ENCODE measurements around the gene GPC3.

GPC3 gene

GRCh38 chrX:133916984-133917722, 68.2 kb downstream of the GPC3 start:
- no peak overlapping the region for H3K4me3 ChIP-seq (replicated peaks; ENCODE audit: low read depth, low read length)
- TF ChIP-seq CTCF (IDR thresholded peaks at IDR 0.05; ENCODE audit: low read depth, low read length, missing control alignments), result no peak
- no peak for DNase-seq (ENCODE audit: extremely low read depth, low read depth)

GRCh38 chrX:133913658-133914388, 71.6 kb downstream of the GPC3 start:
- TF ChIP-seq CTCF (IDR thresholded peaks at IDR 0.05; ENCODE audit: low read depth, low read length, missing control alignments), result no peak
- DNase-seq (ENCODE audit: extremely low read depth, low read depth), result no peak
- H3K4me3 ChIP-seq (replicated peaks; ENCODE audit: low read depth, low read length), result no peak overlapping the region

- H3K4me3 ChIP-seq (replicated peaks; ENCODE audit: low read depth, low read length), result no peak overlapping the region
- DNase-seq (ENCODE audit: extremely low read depth, low read depth), result no peak
- no peak for TF ChIP-seq CTCF (IDR thresholded peaks at IDR 0.05; ENCODE audit: low read depth, low read length, missing control alignments)
Measured at GRCh38 chrX:133913009-133913408, 72.4 kb downstream of the GPC3 start.

GRCh38 chrX:133911825-133912495, 73.4 kb downstream of the GPC3 start:
- H3K4me3 ChIP-seq (replicated peaks; ENCODE audit: low read depth, low read length), result no peak overlapping the region
- DNase-seq (ENCODE audit: extremely low read depth, low read depth), result no peak
- no peak for TF ChIP-seq CTCF (IDR thresholded peaks at IDR 0.05; ENCODE audit: low read depth, low read length, missing control alignments)

GRCh38 chrX:133910539-133910938, 74.9 kb downstream of the GPC3 start:
- no peak for DNase-seq (ENCODE audit: extremely low read depth, low read depth)
- TF ChIP-seq CTCF (IDR thresholded peaks at IDR 0.05; ENCODE audit: low read depth, low read length, missing control alignments), result no peak
- no peak overlapping the region for H3K4me3 ChIP-seq (replicated peaks; ENCODE audit: low read depth, low read length)

- H3K4me3 ChIP-seq (replicated peaks; ENCODE audit: low read depth, low read length), result no peak overlapping the region
- no peak for DNase-seq (ENCODE audit: extremely low read depth, low read depth)
- no peak for TF ChIP-seq CTCF (IDR thresholded peaks at IDR 0.05; ENCODE audit: low read depth, low read length, missing control alignments)
Measured at GRCh38 chrX:133909888-133910287, 75.5 kb downstream of the GPC3 start.

All from HFF-Myc (cell line).